Liver (tissue), 9 donors: ENCODE measurements around the gene KIF24. TPM values are rescaled to one million over a fixed set of nuclear protein-coding genes. Genes with fewer than 3 reads are reported as not detected.
"Not testable (repeated sequence)": the region's sequence is repeated elsewhere in the genome, so short reads cannot be mapped to it uniquely, and the experiment has no call there.

ENCODE experiments used
- DNase-seq: peaks from one replicate; pipeline ENCODE4 v3.0.0-alpha.2; 2017; ENCODE audit warnings: low spot score
- H3K27ac ChIP-seq, 2 donors: one replicate each; pipeline ENCODE4 v1.7.0; 2013; ENCODE audit warnings: inconsistent platforms in 2 of 2, low read length in 2 of 2, control low read depth in 1 of 2, low read depth in 1 of 2, mild to moderate bottlenecking in 1 of 2
- H3K27me3 ChIP-seq, 4 donors: one replicate each; pipeline versions ENCODE4 v1.6.1 to v1.7.0; 2013; ENCODE audit warnings: low read length in 3 of 4, inconsistent platforms in 1 of 4, mild to moderate bottlenecking in 1 of 4, moderate library complexity in 1 of 4; ENCODE audit not compliant: control insufficient read depth in 4 of 4, insufficient read depth in 4 of 4
- H3K36me3 ChIP-seq, 4 donors: one replicate each; pipeline versions ENCODE4 v1.6.1 to v1.7.0; 2013; ENCODE audit warnings: low read length in 3 of 4, mild to moderate bottlenecking in 3 of 4, low read depth in 1 of 4, moderate library complexity in 1 of 4; ENCODE audit not compliant: control insufficient read depth in 4 of 4, insufficient read depth in 3 of 4
- H3K4me1 ChIP-seq, 4 donors: one replicate each; pipeline versions ENCODE4 v1.6.1 to v1.7.0; 2013; ENCODE audit warnings: low read length in 3 of 4, mild to moderate bottlenecking in 3 of 4, moderate library complexity in 1 of 4; ENCODE audit not compliant: control insufficient read depth in 4 of 4, insufficient read depth in 4 of 4
- H3K4me3 ChIP-seq, 3 donors: one replicate each; pipeline versions ENCODE4 v1.6.1 to v1.7.0; 2013; ENCODE audit warnings: low read length in 3 of 3, control low read depth in 1 of 3, low read depth in 1 of 3, mild to moderate bottlenecking in 1 of 3
- H3K9ac ChIP-seq, 2 donors: one replicate each; pipeline ENCODE4 v1.7.0; 2013; ENCODE audit warnings: low read length in 2 of 2, mild to moderate bottlenecking in 2 of 2, moderate library complexity in 2 of 2, control low read depth in 1 of 2, low read depth in 1 of 2
- H3K9me3 ChIP-seq, 4 donors: one replicate each; pipeline versions ENCODE4 v1.6.1 to v1.7.0; 2013; ENCODE audit warnings: low read length in 3 of 4; ENCODE audit not compliant: control insufficient read depth in 4 of 4
- EGR1 ChIP-seq, 2 donors: IDR thresholded peaks; 2 replicates each; pipeline ENCODE4 v1.6.1; 2016 to 2018; ENCODE audit warnings: antibody characterized with exemption in 2 of 2, low read depth in 2 of 2
- HNF4A ChIP-seq, 2 donors: conservative IDR thresholded peaks; 2 replicates each; pipeline ENCODE4 v1.6.1; 2016; ENCODE audit warnings: antibody characterized with exemption in 2 of 2, mild to moderate bottlenecking in 2 of 2
- JUND ChIP-seq, 2 donors: IDR thresholded peaks; 2 replicates each; pipeline ENCODE4 v1.6.1; 2016; ENCODE audit warnings: antibody characterized with exemption in 2 of 2
- RAD21 ChIP-seq, 2 donors: IDR thresholded peaks; 2 replicates each; pipeline ENCODE4 v1.6.1; 2016; ENCODE audit warnings: antibody characterized with exemption in 2 of 2, mild to moderate bottlenecking in 2 of 2
- RXRA ChIP-seq, 2 donors: IDR thresholded peaks; 2 replicates each; pipeline ENCODE4 v1.6.1; 2017 to 2018; ENCODE audit warnings: antibody characterized with exemption in 2 of 2, mild to moderate bottlenecking in 1 of 2
- SP1 ChIP-seq: IDR thresholded peaks from 2 replicates; pipeline ENCODE4 v1.6.1; 2018; ENCODE audit warnings: antibody characterized with exemption, mild to moderate bottlenecking
- YY1 ChIP-seq: IDR thresholded peaks from 2 replicates; pipeline ENCODE4 v1.6.1; 2016; ENCODE audit warnings: antibody characterized with exemption, mild to moderate bottlenecking
- ZBTB33 ChIP-seq: IDR thresholded peaks from 2 replicates; pipeline ENCODE4 v1.6.1; 2016; ENCODE audit warnings: antibody characterized with exemption
- WGBS: extraction: QIAGEN DNeasy Blood & Tissue Kit; methylation state at CpG from one replicate; pipeline ENCODE4 v1.1.7; 2013; 5-methylcytosine and 5-hydroxymethylcytosine counted together
- polyA plus RNA-seq, 2 donors: library from polyadenylated mRNA; stranded (reverse) in 1 of 2; unstranded in 1 of 2; fragments of 200-250 nt in 1 of 2; fragments of >200 nt in 1 of 2; fragmentation: Nextera tagmentation in 1 of 2; extraction: Ambion mirVana in 1 of 2; gene quantifications; one replicate each; pipeline versions ENCODE4 v1.2.1 to v1.2.3, GENCODE V29; 2013 to 2015
- total RNA-seq, 2 donors: library from RNA; depleted of rRNA; stranded (reverse); fragments of >200 nt; gene quantifications; one replicate each; pipeline ENCODE4 v1.2.3, GENCODE V29; 2014
- TF ChIP-seq, protein P1 (sequence below): IDR thresholded peaks from 2 replicates; pipeline ENCODE4 v1.6.1; 2016; ENCODE audit warnings: antibody characterized with exemption
- TF ChIP-seq, protein P2 (sequence below): IDR thresholded peaks from 2 replicates; pipeline ENCODE4 v1.6.1; 2016; ENCODE audit warnings: antibody characterized with exemption
- TF ChIP-seq, protein P3 (sequence below): IDR thresholded peaks from 2 replicates; pipeline ENCODE4 v1.6.1; 2016; ENCODE audit warnings: antibody characterized with exemption, mild to moderate bottlenecking
- donor health status: healthy.
- donor health status: healthy.
- donor health status: healthy.
- donor health status: healthy.
- donor health status: healthy.

Gene KIF24
- total and polyA plus RNA-seq, 4 donors = 0.13 to 4.1 (median 0.20) TPM

DNA sequence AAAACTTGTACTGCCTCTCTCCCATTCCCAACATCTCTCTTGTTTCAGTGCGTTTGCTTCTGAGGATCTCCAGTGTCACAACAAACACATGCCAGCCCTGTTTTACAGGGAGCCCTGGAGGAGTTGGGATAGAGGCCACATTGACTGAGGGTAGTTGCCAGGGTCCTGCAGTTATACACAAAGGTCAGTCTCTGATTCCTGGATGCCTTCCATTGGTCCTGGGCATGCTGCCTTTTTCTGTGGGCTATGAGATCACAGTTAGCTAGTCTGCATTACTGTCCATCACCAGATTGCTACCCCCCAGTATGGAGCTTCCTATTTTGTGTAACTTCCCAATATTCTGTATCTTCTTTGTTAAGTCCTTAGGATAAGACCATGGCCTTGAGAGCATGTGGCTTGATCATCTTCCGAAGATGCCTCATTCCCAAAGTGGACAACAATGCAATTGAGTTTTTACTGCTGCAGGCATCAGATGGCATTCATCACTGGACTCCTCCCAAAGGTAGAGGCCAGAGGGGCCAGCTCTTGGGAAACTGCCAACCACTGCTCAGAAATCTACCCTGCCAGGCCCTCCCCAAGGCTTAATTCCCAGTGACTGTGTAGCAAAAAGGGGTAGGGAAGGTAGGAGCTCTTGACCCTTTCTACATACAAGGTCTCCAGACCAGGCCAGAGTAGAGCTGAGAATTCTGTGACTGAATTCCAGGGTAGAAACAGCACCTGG lies 9.8 kb upstream of the KIF24 start:
- TF ChIP-seq SP1 (peak; percentile 56), EGR1 (IDR thresholded peaks at IDR 0.05; ENCODE audit: low read depth in 2 of 2) (no peak), JUND (IDR thresholded peaks at IDR 0.05) (peak in 1 of 2 donors; percentile 14), RAD21 (IDR thresholded peaks at IDR 0.05) (peak; percentile 12 to 44), HNF4A (conservative IDR thresholded peaks at IDR 0.05) (peak; percentile 71 to 73), YY1 (no peak), RXRA (IDR thresholded peaks at IDR 0.05) (peak; percentile 67), ZBTB33 (no peak)
- TF ChIP-seq, protein P1, sequence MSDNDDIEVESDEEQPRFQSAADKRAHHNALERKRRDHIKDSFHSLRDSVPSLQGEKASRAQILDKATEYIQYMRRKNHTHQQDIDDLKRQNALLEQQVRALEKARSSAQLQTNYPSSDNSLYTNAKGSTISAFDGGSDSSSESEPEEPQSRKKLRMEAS = peak; percentile 29
- TF ChIP-seq, protein P2, sequence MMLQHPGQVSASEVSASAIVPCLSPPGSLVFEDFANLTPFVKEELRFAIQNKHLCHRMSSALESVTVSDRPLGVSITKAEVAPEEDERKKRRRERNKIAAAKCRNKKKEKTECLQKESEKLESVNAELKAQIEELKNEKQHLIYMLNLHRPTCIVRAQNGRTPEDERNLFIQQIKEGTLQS = no peak
- TF ChIP-seq, protein P3, sequence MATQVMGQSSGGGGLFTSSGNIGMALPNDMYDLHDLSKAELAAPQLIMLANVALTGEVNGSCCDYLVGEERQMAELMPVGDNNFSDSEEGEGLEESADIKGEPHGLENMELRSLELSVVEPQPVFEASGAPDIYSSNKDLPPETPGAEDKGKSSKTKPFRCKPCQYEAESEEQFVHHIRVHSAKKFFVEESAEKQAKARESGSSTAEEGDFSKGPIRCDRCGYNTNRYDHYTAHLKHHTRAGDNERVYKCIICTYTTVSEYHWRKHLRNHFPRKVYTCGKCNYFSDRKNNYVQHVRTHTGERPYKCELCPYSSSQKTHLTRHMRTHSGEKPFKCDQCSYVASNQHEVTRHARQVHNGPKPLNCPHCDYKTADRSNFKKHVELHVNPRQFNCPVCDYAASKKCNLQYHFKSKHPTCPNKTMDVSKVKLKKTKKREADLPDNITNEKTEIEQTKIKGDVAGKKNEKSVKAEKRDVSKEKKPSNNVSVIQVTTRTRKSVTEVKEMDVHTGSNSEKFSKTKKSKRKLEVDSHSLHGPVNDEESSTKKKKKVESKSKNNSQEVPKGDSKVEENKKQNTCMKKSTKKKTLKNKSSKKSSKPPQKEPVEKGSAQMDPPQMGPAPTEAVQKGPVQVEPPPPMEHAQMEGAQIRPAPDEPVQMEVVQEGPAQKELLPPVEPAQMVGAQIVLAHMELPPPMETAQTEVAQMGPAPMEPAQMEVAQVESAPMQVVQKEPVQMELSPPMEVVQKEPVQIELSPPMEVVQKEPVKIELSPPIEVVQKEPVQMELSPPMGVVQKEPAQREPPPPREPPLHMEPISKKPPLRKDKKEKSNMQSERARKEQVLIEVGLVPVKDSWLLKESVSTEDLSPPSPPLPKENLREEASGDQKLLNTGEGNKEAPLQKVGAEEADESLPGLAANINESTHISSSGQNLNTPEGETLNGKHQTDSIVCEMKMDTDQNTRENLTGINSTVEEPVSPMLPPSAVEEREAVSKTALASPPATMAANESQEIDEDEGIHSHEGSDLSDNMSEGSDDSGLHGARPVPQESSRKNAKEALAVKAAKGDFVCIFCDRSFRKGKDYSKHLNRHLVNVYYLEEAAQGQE = no peak
- no peaks in the 10 kb centered on the region for H3K9me3 ChIP-seq
- H3K4me3 ChIP-seq = no peak overlapping the region
- H3K9ac ChIP-seq = no peak overlapping the region
- H3K27ac ChIP-seq = peak overlapping the region in 1 of 2 donors; percentile 36
- H3K27me3 ChIP-seq = no peaks in the 10 kb centered on the region
- H3K36me3 ChIP-seq = peaks cover 0 to 4% (median under 1%) of the 10 kb centered on the region in 4 donors
- H3K4me1 ChIP-seq = peaks cover 4 to 51% (median 26%) of the 10 kb centered on the region in 4 donors
- 60% methylated on average over 2 of the region's 2 CpGs for WGBS
- no peak for DNase-seq

DNA sequence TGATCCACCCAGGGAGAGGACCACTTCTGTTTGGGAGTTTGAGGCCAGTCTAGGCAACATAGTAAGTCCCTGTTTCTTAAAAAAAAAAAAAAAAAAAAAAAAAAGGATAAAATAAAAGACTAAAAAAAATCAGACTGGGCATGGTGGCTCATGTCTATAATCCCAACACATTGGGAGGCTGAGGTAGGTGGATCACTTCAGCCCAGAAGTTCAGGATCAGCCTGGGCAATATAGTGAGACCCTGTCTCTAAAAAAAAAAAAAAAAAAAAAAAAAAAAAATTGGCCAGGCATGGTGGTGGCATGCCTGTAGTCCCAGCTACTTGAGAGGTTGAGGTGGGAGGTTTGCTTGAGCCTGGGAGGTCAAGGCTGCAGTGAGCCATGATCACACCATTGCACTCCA lies 9.0 kb upstream of the KIF24 start:
- not testable (repeated sequence) for H3K27ac ChIP-seq, H3K4me3 ChIP-seq, H3K9me3 ChIP-seq, H3K9ac ChIP-seq, DNase-seq, H3K27me3 ChIP-seq, H3K36me3 ChIP-seq
- H3K4me1 ChIP-seq = peaks cover 1 to 47% (median 20%) of the 10 kb centered on the region in 4 donors

GRCh38 chr9:34337403-34337802 lies 8.3 kb upstream of the KIF24 start:
- peaks cover 0 to 3% (median under 1%) of the 10 kb centered on the region in 4 donors for H3K36me3 ChIP-seq
- peaks cover 0 to 47% (median 20%) of the 10 kb centered on the region in 4 donors for H3K4me1 ChIP-seq
- H3K4me3 ChIP-seq = no peak overlapping the region
- TF ChIP-seq RAD21 (IDR thresholded peaks at IDR 0.05) = peak in 1 of 2 donors; percentile 34
- TF ChIP-seq, protein P3 = no peak
- no peaks in the 10 kb centered on the region for H3K9me3 ChIP-seq
- no peaks in the 10 kb centered on the region for H3K27me3 ChIP-seq
- H3K9ac ChIP-seq = no peak overlapping the region
- no peak for DNase-seq
- WGBS = 92% methylated on average over 2 of the region's 2 CpGs
- no peak overlapping the region for H3K27ac ChIP-seq
